Kasumi-1 (cell line): ENCODE measurements around the gene OR2V2.

Source experiments
- DNase-seq, 2 experiments: peaks; one replicate each; lab custom pipeline; 2025; lab: John Stamatoyannopoulos, UW

OR2V2 gene

GRCh38 chr5:181190711-181191525 lies 43.5 kb downstream of the OR2V2 start:
- no peak for DNase-seq

- DNase-seq, result no peak
These were observed 44.3 kb downstream of the OR2V2 start for GRCh38 chr5:181191526-181192336.

GRCh38 chr5:181192337-181193046 lies 45.1 kb downstream of the OR2V2 start:
- no peak for DNase-seq

- no peak for DNase-seq
These were observed 46.3 kb downstream of the OR2V2 start for GRCh38 chr5:181193656-181194055.

GRCh38 chr5:181194489-181195248 lies 47.3 kb downstream of the OR2V2 start:
- DNase-seq, result no peak

- no peak for DNase-seq
These were observed 47.9 kb downstream of the OR2V2 start for GRCh38 chr5:181195249-181195761.

- DNase-seq, result no peak
These were observed 50.1 kb downstream of the OR2V2 start for GRCh38 chr5:181197326-181197951.

- DNase-seq, result no peak
These were observed 50.8 kb downstream of the OR2V2 start for GRCh38 chr5:181198106-181198685.

GRCh38 chr5:181198905-181199519 lies 51.6 kb downstream of the OR2V2 start:
- no peak for DNase-seq

- DNase-seq, result no peak
These were observed 52.7 kb downstream of the OR2V2 start for GRCh38 chr5:181199881-181200638.

GRCh38 chr5:181200816-181201215 lies 53.4 kb downstream of the OR2V2 start:
- DNase-seq, result no peak

- no peak for DNase-seq
These were observed 55.8 kb downstream of the OR2V2 start for GRCh38 chr5:181203093-181203711.

GRCh38 chr5:181203777-181204112 lies 56.4 kb downstream of the OR2V2 start:
- DNase-seq, result no peak

GRCh38 chr5:181204113-181204825 lies 56.9 kb downstream of the OR2V2 start:
- DNase-seq, result no peak

- DNase-seq, result no peak
These were observed 57.7 kb downstream of the OR2V2 start, which contains the start of gene TRIM7 for GRCh38 chr5:181204826-181205760. Gene TRIM7, minus strand, starts transcription at chr5:181205196. Its CDS starts 86 bp downstream, at chr5:181205110.

- no peak for DNase-seq
These were observed 58.6 kb downstream of the OR2V2 start for GRCh38 chr5:181205761-181206649.
